HG02840 (cell line): ENCODE measurements around the gene ADAP1.
"Not testable (repeated sequence)": the region's sequence is repeated elsewhere in the genome, so short reads cannot be mapped to it uniquely, and the experiment has no call there.

Source experiments
- ATAC-seq: cut with Tn5 transposase; IDR thresholded peaks from one replicate; pipeline ENCODE4 v1.9.1; 2021; ENCODE audit warnings: mild to moderate bottlenecking, moderate library complexity, moderate number of reproducible peaks; ENCODE audit not compliant: unreplicated experiment, low FRiP score

Gene ADAP1

GRCh38 chr7:954330-955238 is at the start of gene ADAP1:
ADAP1 (minus strand) TSS chr7:954680; CDS start chr7:954477, 203 bp downstream.
- ATAC-seq = no peak

DNA sequence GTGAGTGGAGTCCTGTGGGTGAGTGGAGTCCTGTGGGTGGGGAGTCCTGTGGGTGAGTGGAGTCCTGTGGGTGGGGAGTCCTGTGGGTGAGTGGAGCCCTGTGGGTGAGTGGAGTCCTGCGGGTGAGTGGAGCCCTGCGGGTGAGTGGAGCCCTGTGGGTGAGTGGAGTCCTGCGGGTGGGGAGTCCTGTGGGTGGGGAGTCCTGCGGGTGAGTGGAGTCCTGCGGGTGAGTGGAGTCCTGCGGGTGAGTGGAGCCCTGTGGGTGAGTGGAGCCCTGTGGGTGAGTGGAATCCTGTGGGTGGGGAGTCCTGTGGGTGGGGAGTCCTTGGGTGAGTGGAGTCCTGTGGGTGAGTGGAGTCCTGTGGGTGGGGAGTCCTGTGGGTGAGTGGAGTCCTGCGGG is 48.0 kb upstream of the ADAP1 start:
- ATAC-seq = not testable (repeated sequence)

GRCh38 chr7:1002026-1002425 is 47.5 kb upstream of the ADAP1 start:
- ATAC-seq = not testable (repeated sequence)

DNA sequence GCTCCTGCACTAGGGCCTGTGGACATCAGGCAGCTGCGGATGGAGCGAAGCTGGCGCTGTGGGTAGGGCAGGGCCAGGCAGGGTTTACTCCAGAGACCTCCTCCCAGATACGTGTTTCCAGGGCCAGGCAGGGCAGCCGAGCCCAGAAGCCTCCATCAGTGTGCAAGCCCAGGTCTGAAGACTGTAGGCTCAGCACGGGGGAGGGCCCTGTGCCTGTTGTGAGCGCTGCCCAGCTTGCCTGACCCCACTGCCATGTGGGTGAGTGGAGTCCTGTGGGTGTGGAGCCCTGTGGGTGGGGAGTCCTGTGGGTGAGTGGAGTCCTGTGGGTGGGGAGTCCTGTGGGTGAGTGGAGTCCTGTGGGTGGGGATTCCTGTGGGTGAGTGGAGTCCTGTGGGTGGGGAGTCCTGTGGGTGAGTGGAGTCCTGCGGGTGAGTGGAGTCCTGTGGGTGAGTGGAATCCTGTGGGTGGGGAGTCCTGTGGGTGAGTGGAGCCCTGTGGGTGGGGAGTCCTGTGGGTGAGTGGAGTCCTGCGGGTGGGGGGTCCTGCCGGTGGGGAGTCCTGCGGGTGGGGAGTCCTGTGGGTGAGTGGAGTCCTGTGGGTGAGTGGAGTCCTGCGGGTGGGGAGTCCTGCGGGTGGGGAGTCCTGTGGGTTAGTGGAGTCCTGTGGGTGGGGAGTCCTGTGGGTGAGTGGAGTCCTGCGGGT is 46.7 kb upstream of the ADAP1 start:
- not testable (repeated sequence) for ATAC-seq

GRCh38 chr7:999941-1000935 is 45.8 kb upstream of the ADAP1 start:
- ATAC-seq = no peak

DNA sequence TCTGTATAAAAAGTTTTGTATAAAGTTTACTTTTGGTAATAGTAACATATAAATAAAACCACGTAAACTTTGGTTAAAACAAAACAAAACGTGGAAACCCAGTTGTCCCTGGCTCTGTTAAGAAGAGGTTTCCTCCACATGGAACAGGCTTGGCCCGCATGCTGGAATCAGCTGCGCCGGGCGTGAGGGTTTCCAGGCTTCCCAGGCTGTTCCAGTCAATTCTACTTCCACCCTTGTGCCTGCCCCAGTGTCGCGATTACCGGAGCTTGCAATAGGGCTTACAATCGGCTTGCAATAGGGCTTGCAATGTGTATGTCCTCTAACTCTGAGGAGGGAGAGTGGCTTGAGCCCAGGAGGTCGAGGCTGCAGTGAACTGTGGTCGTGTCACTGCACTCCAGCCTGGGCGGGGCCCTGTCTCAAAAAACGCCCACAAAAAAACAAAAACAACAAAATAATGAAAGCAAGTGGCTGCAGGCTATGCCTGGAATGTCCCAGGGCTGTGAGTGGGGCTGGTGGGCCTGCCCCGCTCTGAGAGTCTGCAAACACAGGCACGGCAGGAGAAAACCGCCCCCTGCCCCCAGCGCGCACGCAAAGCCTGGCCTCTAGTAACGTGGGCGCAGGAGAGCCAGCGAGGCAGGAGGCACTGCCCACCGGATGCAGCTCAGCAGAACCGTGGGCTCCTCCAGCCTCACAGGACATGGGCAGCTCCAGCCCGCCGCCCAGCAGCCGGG is 44.8 kb upstream of the ADAP1 start:
- ATAC-seq = no peak

GRCh38 chr7:997404-998395 is 43.2 kb upstream of the ADAP1 start:
- ATAC-seq = no peak

DNA sequence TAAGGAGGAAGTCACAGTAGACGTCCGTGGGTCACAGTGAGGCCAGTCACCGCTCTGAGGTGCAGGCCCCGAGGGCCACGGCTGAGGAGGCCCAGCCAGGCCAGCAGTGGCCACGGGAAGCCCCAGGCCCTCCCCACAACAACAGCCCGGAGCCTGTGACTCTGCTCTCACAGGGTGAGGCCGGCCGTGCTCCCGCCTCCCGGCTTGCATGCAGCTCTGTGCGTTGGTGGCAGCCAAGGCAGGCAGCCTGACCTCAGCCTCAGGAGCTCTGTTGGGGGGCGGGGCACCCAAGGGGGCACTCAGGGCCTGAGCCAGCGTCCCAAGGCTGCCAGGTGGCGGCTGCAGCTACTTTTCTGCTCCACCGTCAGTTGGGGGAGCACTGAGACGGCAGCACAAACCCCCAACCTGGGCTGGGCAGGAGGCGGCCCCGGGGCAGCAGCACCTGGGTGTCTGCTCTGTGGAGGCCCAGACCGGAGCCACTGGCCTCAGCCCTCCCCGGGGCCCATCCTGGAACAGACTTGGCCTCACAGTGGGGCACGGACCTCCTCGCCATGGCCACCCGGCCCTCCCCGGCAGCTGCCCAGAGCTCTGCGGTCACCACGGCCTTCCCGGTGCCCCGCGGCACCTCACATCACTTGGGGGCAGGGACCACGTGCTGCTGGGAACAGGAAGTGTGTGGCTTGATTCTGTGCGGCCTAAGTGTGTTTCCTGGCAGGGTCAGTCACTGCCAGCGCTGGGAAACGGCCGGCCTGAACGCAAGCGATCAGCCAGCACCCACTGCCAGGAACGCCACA is 41.8 kb upstream of the ADAP1 start:
- no peak for ATAC-seq

- no peak for ATAC-seq
Measured at GRCh38 chr7:995571-995970, 41.1 kb upstream of the ADAP1 start.

DNA sequence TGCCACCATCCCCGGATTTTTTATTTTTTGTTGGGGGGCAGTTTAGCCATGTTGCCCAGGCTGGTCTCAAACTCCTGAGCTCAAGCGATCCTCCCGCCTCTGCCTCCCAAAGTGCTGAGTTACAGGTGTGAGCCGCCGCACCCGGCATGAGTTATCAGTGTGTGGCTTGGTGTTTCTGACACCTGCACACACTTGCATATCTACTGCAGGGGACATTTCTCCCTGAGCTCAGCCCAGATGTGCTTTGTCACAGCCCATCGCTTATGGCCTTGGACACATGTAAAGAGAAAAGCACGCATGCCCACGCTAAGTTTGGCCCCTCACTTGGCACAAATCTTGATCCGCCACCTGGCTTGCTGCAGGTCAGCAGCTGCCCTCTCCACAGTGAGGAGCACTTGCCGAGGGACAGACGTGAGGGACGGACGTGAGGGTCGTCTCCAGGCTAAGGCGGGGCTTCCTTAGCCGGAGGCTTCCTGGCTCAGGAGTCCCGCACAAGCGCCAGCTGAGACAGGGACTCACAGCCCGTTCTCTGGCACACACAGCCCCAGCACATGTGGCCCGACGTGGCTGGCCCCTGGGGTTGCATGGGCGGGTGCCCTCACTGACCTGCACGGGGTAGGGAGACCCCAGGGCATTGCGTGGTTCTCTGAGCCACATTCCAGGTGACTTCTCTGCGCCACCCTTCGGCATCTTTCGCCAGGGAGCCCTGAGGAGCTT is 40.3 kb upstream of the ADAP1 start:
- no peak for ATAC-seq

- ATAC-seq = peak; percentile 78
Measured at GRCh38 chr7:992709-993607, 38.5 kb upstream of the ADAP1 start.

- ATAC-seq = no peak
Measured at GRCh38 chr7:991729-992656, 37.5 kb upstream of the ADAP1 start.

DNA sequence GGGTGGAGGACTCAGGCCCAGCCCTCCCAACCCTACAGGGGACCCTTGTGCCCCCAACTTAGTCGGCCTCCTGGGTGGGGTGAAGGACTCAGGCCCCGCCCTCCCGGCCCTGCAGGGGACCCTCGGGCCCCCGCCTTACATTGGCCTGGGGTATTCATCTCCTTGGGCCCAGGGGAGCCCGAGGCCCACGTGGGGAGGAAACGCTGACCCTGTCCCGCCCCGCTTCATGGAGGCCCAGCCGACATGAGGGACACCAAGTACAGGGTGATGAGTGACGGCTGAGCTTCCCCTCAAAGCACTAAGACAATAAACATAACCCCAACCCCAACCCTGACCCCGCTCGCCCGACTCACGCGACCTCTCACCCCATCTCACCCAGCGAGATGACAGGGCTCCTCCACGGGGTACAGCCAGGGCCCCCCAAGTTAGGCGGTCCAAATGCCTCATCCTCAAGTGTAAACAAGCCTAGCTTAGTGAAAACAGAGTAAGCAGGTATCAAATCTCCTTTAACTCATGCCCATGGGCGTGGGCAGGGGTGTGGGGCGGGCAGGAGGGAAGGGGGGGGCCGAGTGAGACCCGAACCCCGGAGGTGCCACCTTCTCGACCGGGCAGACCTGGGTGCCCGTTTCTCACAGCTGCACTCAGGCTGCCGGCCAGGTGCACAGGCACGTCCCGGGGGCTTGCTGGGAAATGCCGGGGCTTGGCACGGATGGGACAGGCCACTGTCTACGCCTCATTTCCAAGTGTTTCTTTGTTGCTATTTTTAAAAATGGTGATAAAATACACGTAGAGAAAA is 36.7 kb upstream of the ADAP1 start:
- no peak for ATAC-seq

DNA sequence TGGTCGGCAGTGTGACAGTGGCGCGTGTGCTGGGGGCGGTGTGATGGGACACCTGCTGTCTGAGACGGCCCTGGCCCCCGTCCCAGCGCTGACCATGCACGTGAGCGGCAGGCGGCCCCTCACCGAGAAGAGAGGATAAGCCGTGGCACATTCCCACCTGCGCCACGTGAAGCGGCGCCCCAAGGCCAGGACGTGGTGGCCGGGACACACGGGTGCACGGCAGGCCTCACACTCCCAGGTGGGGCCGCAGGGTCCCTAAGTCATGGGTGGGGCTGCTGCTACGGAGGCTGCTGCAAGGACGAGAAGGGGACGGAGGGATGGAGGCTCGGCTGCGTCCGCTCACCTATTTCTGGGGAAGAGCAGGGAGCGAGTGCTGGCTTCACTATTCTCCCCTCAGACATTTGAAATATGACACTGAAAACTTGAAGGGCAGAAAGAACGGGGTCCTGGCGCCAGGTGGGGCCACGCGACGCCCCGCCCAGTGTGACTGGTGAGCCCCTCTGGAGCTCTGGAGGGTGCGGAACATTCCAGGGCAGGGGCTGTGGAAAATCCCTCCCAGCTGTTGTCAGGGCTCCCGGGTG is 36.0 kb upstream of the ADAP1 start:
- ATAC-seq = no peak
